VCaP (cell line): ENCODE data around the gene POLR2B.

ENCODE experiments used
- H3K27ac ChIP-seq: fragments of 450-650 bp; 2 replicates; pipeline ENCODE4 v1.5.1; 2017
- TF ChIP-seq, protein P1 (sequence below): fragments of 450-650 bp; conservative IDR thresholded peaks from 2 replicates; pipeline ENCODE4 v1.5.1; 2017; ENCODE audit warnings: mild to moderate bottlenecking, moderate library complexity

POLR2B gene

DNA sequence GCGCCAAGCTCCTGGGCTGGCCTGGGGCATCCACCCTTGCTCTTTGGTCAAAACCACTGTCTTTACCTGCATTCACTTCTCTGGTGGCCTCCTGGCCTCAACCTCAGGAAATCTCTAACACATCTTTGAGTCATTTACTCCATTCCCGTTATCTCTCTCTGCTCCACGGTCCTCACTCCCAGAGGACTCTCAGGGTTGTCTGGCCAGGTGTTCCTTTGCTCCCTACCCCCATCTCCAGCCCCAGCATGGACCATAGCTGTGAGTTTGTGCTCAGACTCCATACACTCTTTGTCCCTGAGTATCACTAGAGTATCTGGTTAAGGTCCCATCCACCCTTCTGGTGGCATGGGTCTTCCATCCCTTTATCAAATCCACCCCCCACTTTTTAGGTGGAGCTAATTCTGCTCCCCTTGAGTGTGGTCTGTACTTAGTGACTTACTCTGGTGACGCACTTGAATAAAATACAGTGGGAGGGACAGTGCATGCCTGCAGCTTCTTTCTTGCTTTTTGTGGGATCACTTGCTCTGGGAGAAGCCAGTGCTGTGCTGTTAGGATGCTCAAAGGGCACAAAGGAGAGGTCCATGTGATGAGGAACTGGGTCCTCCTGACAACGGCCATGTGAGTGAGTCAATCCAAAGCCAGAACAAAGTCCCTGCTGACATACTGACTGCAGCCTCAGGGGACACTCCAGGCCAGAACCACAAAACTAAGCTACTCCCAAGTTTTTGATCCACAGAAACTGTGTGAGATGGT lies 87.2 kb downstream of the POLR2B start:
- no peak overlapping the region for H3K27ac ChIP-seq
- TF ChIP-seq, protein P1, sequence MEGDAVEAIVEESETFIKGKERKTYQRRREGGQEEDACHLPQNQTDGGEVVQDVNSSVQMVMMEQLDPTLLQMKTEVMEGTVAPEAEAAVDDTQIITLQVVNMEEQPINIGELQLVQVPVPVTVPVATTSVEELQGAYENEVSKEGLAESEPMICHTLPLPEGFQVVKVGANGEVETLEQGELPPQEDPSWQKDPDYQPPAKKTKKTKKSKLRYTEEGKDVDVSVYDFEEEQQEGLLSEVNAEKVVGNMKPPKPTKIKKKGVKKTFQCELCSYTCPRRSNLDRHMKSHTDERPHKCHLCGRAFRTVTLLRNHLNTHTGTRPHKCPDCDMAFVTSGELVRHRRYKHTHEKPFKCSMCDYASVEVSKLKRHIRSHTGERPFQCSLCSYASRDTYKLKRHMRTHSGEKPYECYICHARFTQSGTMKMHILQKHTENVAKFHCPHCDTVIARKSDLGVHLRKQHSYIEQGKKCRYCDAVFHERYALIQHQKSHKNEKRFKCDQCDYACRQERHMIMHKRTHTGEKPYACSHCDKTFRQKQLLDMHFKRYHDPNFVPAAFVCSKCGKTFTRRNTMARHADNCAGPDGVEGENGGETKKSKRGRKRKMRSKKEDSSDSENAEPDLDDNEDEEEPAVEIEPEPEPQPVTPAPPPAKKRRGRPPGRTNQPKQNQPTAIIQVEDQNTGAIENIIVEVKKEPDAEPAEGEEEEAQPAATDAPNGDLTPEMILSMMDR = no peak

- TF ChIP-seq, protein P1 = no peak
- no peak overlapping the region for H3K27ac ChIP-seq
Measured at GRCh38 chr4:57068237-57068981, 89.7 kb downstream of the POLR2B start.

DNA sequence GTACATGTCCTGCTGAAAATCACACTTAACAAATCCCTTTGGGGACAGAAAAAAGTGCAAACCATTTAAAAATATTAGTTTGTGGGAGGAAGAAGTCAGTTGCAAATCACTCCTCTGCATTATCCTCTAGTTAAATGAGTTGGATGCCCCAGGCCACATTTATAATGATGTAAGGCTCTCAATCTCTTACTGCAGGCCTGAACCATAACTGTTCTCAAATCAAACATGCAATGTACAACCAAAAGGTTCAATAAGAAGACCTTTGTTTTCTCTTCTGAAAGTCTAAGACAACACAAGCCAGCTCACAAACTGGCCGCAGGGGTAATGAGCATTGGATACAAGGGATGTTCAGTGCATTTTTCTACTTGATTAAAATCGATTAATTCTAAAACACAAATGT lies 91.8 kb downstream of the POLR2B start:
- H3K27ac ChIP-seq = no peak overlapping the region
- TF ChIP-seq, protein P1 = no peak

DNA sequence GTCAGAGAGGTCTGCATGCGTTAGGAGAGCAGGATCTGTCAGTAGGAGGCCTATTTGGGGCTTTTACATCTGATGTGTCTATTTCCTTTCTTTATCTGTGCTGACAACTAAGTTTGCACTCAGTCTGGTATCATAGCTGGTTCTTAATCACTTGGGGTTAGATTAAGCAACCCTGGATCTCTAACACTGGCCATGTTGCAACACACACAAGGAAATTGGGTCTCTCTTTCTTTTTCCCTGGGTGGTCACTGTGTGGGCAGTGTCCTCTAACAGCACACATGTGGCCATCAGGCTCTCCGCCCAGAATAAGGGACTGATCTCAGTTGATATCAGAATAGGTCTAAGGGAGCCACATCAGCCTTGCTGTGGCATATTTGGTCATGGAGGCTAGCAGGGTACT lies 92.6 kb downstream of the POLR2B start:
- TF ChIP-seq, protein P1 = no peak
- H3K27ac ChIP-seq = no peak overlapping the region

GRCh38 chr4:57073559-57073958 lies 94.9 kb downstream of the POLR2B start:
- no peak overlapping the region for H3K27ac ChIP-seq

GRCh38 chr4:57074744-57075143 lies 96.0 kb downstream of the POLR2B start:
- TF ChIP-seq, protein P1 = no peak
- no peak overlapping the region for H3K27ac ChIP-seq

More at GRCh38 chr4:57073559-57073958, 94.9 kb downstream of the POLR2B start:
- TF ChIP-seq, protein P1 = no peak

- H3K27ac ChIP-seq = no peak overlapping the region
- TF ChIP-seq, protein P1 = no peak
Measured at GRCh38 chr4:57075367-57075766, 96.7 kb downstream of the POLR2B start.
